NCI-H2227 treated with DMSO at 0.1 percent for 48 hours (cell line): ENCODE data around the gene SPIB.
"Not testable (repeated sequence)": the region's sequence is repeated elsewhere in the genome, so short reads cannot be mapped to it uniquely, and the experiment has no call there.

Source experiments
- DNase-seq: peaks from one replicate; lab custom pipeline; 2025; lab: John Stamatoyannopoulos, UW

Gene SPIB

GRCh38 chr19:50390952-50391351, 27.8 kb upstream of the SPIB start:
- DNase-seq: not testable (repeated sequence)

GRCh38 chr19:50392759-50393158, 26.0 kb upstream of the SPIB start:
- no peak for DNase-seq

DNA sequence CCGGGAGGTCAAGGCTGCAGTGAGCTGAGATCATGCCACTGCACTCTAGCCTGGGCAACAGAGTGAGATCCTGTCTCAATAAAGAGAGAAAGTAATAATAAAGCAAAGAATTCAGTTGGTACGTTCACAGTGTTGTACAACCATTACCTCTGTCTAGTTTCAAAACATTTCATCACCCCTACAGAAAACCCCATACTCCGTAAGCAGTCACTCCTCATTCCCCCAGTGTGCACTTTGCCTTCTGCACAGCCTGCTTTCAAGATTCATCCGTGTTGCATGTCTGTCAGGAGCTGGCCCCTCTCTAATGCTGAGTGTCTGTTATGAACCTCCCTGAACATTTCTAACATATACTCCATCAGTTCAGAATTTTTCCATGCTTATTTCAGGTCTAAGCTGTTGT, 25.1 kb upstream of the SPIB start:
- no peak for DNase-seq

- DNase-seq: no peak
Observed at GRCh38 chr19:50394017-50394416, 24.7 kb upstream of the SPIB start.

DNA sequence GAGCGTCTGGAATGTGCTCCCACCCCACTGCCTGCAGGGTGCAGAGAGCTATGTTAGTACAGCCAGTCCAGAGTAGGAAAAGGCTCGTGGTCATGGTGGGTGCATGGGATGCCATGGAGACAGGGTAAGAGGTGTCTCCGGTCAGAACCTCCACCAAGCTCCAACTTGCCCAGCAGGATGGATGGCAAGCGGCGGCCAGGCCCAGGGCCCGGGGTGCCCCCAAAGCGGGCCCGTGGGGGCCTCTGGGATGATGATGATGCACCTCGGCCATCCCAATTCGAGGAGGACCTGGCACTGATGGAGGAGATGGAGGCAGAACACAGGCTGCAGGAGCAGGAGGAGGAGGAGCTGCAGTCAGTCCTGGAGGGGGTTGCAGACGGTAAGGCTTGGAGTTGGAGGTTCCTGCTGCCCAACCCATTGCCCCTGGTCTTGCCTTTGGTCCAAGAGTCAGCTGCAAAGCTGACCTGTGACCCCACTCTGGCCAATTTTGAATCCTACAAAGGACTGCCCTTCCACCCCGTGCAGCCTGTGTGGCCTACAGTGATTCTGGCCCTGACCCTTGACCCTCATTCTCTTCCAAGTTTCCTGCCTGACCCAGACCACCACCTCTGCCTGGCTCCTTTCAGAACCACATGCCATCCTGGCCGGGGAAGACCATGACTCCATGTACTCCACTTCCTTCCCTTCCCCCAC, 19.9 kb upstream of the SPIB start:
- DNase-seq: no peak

DNA sequence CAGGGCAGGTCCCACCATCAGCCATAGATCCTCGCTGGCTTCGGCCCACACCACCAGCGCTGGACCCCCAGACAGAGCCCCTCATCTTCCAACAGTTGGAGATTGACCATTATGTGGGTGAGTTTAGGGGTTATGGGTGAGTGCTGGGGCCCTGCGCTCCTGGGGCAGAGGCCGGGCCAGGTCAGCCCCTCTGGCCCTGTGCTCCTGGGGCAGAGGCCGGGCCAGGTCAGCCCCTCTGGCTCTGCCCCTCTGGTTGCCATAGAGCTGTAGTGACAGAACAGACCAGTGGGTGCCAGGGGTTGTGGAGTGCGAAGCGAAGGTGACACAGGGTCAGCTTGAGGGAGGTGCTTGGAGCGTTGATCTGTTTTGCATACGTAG, 19.4 kb upstream of the SPIB start:
- DNase-seq: no peak

DNA sequence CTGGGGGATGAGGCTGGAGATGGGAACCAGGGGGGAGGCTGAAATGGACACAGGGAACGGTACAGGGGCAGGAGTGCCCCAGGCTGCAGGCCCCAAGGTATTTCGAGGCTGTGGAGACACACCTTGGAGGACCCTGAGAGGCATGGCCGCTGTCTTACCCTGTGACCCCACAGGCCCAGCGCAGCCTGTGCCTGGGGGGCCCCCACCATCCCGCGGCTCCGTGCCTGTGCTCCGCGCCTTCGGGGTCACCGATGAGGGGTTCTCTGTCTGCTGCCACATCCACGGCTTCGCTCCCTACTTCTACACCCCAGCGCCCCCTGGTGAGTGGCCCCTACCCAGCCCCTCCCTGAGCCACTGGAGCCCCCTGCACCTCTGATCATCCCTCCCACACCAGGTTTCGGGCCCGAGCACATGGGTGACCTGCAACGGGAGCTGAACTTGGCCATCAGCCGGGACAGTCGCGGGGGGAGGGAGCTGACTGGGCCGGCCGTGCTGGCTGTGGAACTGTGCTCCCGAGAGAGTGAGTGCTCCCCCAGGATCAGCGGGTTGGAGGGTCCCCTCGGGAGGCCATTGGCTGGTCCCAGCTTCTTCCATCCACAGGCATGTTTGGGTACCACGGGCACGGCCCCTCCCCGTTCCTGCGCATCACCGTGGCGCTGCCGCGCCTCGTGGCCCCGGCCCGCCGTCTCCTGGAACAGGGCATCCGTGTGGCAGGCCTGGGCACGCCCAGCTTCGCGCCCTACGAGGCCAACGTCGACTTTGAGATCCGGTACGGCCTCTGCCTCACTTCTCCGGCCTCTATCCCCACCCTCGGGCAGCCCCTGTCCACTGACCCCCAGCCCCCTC, 16.9 kb upstream of the SPIB start:
- no peak for DNase-seq

DNA sequence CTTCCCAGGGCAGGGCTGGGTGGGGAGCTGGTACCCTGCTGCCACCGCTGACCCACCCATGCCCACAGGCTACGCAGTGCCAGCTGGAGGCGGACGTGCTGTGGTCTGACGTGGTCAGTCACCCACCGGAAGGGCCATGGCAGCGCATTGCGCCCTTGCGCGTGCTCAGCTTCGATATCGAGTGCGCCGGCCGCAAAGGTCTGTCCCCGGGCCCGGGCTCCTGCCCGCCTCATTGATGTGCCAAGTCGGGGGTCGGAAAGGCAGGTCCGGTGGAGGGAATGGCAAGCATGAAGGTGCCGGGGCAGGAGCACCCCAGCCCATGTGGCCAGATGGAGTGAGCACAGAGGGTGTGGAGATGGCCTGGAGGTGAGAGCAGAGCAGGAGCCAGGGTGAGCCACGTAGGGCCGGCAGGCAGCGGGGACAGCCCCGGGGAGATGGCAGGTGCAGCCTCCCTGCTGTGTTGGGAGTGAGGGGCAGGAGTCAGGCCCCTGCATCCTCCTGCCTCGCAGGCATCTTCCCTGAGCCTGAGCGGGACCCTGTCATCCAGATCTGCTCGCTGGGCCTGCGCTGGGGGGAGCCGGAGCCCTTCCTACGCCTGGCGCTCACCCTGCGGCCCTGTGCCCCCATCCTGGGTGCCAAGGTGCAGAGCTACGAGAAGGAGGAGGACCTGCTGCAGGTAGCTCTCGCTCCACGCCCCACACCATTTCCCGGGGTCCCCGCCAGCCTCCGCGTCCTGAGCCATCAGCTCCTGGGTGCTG, 16.0 kb upstream of the SPIB start:
- DNase-seq: no peak

- DNase-seq: no peak
Observed at GRCh38 chr19:50406156-50406820, 12.4 kb upstream of the SPIB start.

DNA sequence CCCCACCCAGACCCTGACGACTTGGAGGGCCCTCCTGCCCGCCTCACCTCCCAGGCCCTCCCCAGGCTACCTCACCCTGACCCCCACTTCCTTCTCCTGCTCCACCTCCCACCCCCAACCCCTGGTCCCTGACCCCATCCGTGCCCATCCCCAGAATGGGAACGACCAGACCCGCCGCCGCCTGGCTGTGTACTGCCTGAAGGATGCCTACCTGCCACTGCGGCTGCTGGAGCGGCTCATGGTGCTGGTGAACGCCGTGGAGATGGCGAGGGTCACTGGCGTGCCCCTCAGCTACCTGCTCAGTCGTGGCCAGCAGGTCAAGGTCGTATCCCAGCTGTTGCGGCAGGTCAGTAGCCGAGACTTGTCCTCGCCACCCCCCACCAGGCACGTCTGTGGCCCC, 11.9 kb upstream of the SPIB start:
- DNase-seq: no peak

- no peak for DNase-seq
Observed at GRCh38 chr19:50409347-50409746, 9.4 kb upstream of the SPIB start.

GRCh38 chr19:50410109-50410508, 8.6 kb upstream of the SPIB start:
- no peak for DNase-seq

- DNase-seq: no peak
Observed at GRCh38 chr19:50412419-50412818, 6.3 kb upstream of the SPIB start.

DNA sequence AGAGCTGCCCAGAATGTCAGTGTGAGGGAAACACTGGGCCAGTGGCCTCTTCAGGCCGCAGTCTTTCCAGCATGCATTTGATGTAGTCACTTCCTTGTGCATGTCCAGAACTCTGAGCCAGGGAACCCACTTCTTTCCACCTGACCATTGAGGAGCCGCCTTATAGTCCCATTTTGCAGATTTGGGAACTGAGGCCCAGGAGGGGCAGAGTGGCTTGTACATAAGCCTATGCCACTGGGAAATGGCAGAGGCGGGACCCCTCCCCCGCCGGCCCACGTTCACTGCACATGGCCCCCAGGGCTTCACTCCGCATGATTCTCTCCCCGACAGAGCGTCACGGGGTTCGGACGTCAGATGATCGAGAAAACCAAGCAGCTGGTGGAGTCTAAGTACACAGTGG, 5.6 kb upstream of the SPIB start:
- no peak for DNase-seq

DNA sequence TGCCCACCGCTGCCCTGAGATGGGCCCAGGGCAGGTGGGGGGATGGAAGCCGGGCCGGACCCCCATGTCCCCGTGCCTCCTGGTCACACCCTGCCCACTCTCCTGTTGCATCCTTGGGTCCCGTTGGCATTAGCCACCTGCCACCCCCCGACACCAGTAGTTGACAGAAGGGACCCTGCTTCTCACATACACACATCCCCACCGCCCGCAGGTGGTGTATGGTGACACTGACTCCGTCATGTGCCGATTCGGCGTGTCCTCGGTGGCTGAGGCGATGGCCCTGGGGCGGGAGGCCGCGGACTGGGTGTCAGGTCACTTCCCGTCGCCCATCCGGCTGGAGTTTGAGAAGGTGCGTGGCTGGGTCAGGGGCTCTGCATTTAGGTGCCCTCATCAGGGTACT, 5.2 kb upstream of the SPIB start:
- no peak for DNase-seq

- DNase-seq: no peak
Observed at GRCh38 chr19:50414864-50415660, 3.7 kb upstream of the SPIB start.

DNA sequence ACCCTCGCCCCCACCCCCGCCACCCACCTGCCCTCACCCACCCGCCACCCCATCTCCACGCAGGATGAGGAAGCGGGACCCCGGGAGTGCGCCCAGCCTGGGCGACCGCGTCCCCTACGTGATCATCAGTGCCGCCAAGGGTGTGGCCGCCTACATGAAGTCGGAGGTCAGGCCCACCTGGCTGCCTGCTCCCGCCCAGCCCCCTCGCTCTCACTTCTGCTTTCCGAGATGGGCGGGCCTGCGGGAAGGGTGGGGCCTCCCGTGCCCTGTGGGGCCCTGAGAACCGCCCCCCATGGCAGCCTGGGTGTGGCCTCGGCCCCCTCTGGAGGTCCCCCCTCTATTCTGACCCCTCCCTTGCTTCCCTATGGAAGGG, 3.1 kb upstream of the SPIB start:
- no peak for DNase-seq

GRCh38 chr19:50416034-50416977, 2.4 kb upstream of the SPIB start:
- DNase-seq: no peak

DNA sequence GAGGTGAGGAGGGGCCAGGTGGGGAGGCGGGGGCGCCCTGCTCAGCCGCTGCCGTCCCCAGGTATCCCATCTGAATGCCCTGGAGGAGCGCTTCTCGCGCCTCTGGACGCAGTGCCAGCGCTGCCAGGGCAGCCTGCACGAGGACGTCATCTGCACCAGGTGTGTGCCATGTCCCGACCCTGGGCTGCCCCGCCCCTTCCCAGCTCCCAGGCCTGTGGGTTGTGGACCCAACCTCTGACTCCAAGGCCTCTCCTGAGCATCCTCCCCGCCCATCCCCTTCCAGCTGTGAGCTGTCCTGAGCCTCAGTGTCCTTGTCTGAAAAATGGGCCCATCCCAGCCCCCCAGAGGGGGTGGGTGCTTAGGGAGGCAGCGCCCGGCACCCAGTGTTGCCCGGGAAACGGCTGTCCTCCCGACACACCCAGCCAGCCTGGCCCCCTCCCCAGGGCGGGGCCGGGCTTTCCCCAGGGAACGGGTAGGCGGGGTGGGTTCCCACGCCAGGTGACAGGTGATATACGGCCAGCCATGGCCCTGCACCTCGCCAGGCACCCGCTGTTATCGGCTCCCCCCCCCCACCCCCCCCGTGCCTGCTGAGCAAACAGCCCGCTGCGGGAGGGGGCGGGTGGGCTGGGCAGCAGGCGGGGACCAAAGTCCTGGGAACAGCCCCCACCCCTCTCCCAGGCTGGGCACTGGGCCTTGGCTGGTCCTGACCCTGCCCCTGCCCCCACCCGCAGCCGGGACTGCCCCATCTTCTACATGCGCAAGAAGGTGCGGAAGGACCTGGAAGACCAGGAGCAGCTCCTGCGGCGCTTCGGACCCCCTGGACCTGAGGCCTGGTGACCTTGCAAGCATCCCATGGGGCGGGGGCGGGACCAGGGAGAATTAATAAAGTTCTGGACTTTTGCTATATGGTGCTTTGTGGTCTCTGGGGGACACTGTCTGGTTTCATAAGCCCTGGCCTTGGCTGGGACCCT, 1.3 kb upstream of the SPIB start:
- DNase-seq: no peak
